ENCODE results near the gene PDXDC1.

Gene PDXDC1

GRCh38 chr16:14958970-14959369 lies 15.9 kb upstream of the PDXDC1 start:
- TF ChIP-seq, protein P1, sequence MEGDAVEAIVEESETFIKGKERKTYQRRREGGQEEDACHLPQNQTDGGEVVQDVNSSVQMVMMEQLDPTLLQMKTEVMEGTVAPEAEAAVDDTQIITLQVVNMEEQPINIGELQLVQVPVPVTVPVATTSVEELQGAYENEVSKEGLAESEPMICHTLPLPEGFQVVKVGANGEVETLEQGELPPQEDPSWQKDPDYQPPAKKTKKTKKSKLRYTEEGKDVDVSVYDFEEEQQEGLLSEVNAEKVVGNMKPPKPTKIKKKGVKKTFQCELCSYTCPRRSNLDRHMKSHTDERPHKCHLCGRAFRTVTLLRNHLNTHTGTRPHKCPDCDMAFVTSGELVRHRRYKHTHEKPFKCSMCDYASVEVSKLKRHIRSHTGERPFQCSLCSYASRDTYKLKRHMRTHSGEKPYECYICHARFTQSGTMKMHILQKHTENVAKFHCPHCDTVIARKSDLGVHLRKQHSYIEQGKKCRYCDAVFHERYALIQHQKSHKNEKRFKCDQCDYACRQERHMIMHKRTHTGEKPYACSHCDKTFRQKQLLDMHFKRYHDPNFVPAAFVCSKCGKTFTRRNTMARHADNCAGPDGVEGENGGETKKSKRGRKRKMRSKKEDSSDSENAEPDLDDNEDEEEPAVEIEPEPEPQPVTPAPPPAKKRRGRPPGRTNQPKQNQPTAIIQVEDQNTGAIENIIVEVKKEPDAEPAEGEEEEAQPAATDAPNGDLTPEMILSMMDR (IDR thresholded peaks at IDR 0.05; ENCODE audit: insufficient read depth, low read length), result no peak
- no peak for TF ChIP-seq GABPA (IDR thresholded peaks at IDR 0.05; ENCODE audit: low read depth)
- TF ChIP-seq SPI1 (IDR thresholded peaks at IDR 0.05; ENCODE audit: borderline replicate concordance, low read depth), result no peak
- no peak for TF ChIP-seq REST (IDR thresholded peaks at IDR 0.05; ENCODE audit: insufficient replicate concordance, low read depth)
- no peak for TF ChIP-seq POLR2AphosphoS5 (IDR thresholded peaks at IDR 0.05; ENCODE audit: low read depth)
- H3K27ac ChIP-seq (replicated peaks), result no peak overlapping the region
- DNase-seq (ENCODE audit: low read depth in 1 of 2, low spot score in 1 of 2), result no peak

DNA sequence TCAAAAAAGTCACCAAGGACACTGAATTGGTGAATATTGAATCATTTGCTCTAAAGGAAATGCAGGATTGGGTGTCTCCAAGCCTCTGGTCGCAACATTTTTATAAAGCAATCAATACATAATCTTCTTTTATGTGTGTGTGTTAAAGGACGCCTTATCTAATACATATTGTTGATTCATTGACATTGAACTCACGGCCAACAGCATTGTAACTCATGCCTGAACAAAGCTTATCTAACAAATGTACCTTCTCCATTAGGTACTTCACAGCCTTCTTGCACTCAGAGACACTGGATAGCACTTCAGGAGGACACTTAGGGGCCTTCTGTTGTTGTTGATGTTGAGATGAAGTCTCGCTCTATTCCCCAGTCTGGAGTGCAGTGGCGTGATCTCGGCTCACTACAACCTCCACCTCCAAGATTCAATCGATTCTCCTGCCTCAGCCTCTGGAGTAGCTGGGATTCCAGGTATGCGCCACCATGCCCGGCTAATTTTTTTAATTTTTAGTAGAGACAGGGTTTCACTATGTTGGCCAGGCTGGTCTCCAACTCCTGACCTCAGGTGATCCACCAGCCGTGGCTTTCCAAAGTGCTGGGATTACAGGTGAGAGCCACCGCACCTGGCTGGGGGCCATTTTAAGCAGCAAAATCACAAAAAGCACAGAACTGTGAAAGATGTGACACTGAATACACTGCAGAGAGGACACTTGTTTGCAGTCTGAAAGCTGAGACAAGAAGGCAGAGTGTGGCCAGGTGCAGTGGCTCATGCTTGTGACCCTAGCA lies 13.2 kb upstream of the PDXDC1 start:
- no peak overlapping the region for H3K4me3 ChIP-seq (replicated peaks; ENCODE audit: insufficient read depth, low read length)
- no peak for DNase-seq (ENCODE audit: low read depth in 1 of 2, low spot score in 1 of 2)
- peaks cover 4% of the 10 kb centered on the region for H3K27me3 ChIP-seq (ENCODE audit: insufficient read depth, poor library complexity, severe bottlenecking)
- TF ChIP-seq, protein P1 (IDR thresholded peaks at IDR 0.05; ENCODE audit: insufficient read depth, low read length), result no peak
- TF ChIP-seq GABPA (IDR thresholded peaks at IDR 0.05; ENCODE audit: low read depth), result no peak
- TF ChIP-seq POLR2AphosphoS5 (IDR thresholded peaks at IDR 0.05; ENCODE audit: low read depth), result no peak
- no peak for TF ChIP-seq SPI1 (IDR thresholded peaks at IDR 0.05; ENCODE audit: borderline replicate concordance, low read depth)
- TF ChIP-seq REST (IDR thresholded peaks at IDR 0.05; ENCODE audit: insufficient replicate concordance, low read depth), result no peak
- no peak overlapping the region for H3K27ac ChIP-seq (replicated peaks)

More at GRCh38 chr16:14958970-14959369, 15.9 kb upstream of the PDXDC1 start:
- Histone ChIP-seq H3K4me3 (replicated peaks; ENCODE audit: insufficient read depth, low read length) (no peak overlapping the region), H3K27me3 (ENCODE audit: insufficient read depth, poor library complexity, severe bottlenecking) (no peaks in the 10 kb centered on the region)

DNA sequence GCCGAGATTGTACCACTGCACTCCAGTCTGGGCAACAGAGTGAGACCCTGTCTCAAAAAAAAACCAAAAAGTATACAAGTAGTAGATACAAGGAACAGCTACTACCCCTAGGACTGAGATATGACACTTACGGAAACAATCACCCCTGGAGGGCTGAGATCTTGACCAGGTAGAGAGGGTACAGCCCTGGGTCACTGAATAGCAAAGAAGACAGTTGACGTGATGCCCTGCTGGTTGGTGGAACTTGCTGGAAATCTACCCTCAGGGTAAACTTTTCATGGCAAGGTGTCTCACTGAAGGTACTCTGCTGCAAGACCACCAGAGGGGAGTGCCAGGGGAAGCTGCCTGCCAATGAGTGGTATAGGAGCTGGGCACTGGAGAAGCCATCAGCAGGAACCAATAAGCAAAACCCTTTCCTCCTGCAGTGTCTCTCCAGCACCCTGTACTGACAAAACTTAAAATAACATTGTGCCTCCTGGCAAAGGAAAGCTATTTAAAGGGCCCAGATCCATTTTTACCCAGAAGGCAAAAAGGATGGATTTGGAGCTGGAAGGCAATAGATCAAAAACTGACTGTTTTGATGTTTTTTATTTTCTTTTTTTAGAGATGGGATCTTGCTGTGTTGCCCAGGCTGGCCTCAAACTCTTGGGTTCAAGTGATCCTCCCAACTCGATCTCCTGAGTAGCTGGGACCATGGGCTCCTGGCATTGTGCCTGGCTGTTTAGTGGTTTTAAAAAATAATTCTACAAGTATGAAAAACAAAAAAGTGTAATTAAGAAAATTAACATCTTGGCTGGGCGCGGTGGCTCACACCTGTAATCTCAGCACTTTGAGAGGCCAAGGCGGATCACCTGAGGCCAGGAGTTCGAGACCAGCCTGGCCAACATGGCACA lies 11.3 kb upstream of the PDXDC1 start:
- no peak for DNase-seq (ENCODE audit: low read depth in 1 of 2, low spot score in 1 of 2)
- Histone ChIP-seq H3K27ac (replicated peaks) (no peak overlapping the region), H3K27me3 (ENCODE audit: insufficient read depth, poor library complexity, severe bottlenecking) (peaks cover 4% of the 10 kb centered on the region), H3K4me3 (replicated peaks; ENCODE audit: insufficient read depth, low read length) (no peak overlapping the region)
- TF ChIP-seq POLR2AphosphoS5 (IDR thresholded peaks at IDR 0.05; ENCODE audit: low read depth), result no peak
- no peak for TF ChIP-seq SPI1 (IDR thresholded peaks at IDR 0.05; ENCODE audit: borderline replicate concordance, low read depth)
- no peak for TF ChIP-seq REST (IDR thresholded peaks at IDR 0.05; ENCODE audit: insufficient replicate concordance, low read depth)
- TF ChIP-seq GABPA (IDR thresholded peaks at IDR 0.05; ENCODE audit: low read depth), result no peak
- TF ChIP-seq, protein P1 (IDR thresholded peaks at IDR 0.05; ENCODE audit: insufficient read depth, low read length), result no peak

Measured in HL-60 (cell line).